Esophagus squamous epithelium (tissue), 5 donors: ENCODE data around the gene HSD17B4. TPM values are rescaled to one million over a fixed set of nuclear protein-coding genes. Genes with fewer than 3 reads are reported as not detected.

ENCODE experiments used
- DNase-seq: peaks from one replicate; lab custom pipeline; 2025; lab: John Stamatoyannopoulos, UW
- H3K27ac ChIP-seq, 4 donors: fragments of 200-600 bp; sonication (generic); one replicate each; pipeline ENCODE4 v1.5.1; 2016 to 2019; ENCODE audit warnings: mild to moderate bottlenecking in 1 of 4
- H3K27me3 ChIP-seq, 4 donors: fragments of 200-600 bp; sonication (generic); 1 replicate in 3 of 4; 2 replicates in 1 of 4; pipeline versions ENCODE4 v1.5.1 to v1.6.0; 2017 to 2021; ENCODE audit warnings: antibody characterized with exemption in 1 of 4
- H3K36me3 ChIP-seq, 3 donors: fragments of 200-600 bp; sonication (generic); one replicate each; pipeline ENCODE4 v1.5.1; 2016 to 2019
- H3K4me1 ChIP-seq, 3 donors: fragments of 200-600 bp; sonication (generic); one replicate each; pipeline ENCODE4 v1.5.1; 2017 to 2019
- H3K4me3 ChIP-seq, 4 donors: fragments of 200-600 bp; sonication (generic); 1 replicate in 3 of 4; 2 replicates in 1 of 4; pipeline ENCODE4 v1.5.1; 2016 to 2019; ENCODE audit warnings: mild to moderate bottlenecking in 2 of 4, moderate library complexity in 1 of 4
- H3K9me3 ChIP-seq, 3 donors: fragments of 200-600 bp; sonication (generic); one replicate each; pipeline ENCODE4 v1.5.1; 2016 to 2019
- CTCF ChIP-seq, 6 experiments: fragments of 450-650 bp in 4 of 6; fragments of 200-600 bp in 2 of 6; sonication (generic) in 2 of 6; IDR thresholded peaks; one replicate each; pipeline ENCODE4 v1.5.1; 2016 to 2019; ENCODE audit warnings: antibody characterized with exemption in 6 of 6, mild to moderate bottlenecking in 4 of 6, moderate library complexity in 4 of 6
- POLR2A ChIP-seq, 4 donors: fragments of 450-650 bp; IDR thresholded peaks; one replicate each; pipeline ENCODE4 v1.6.1; 2017; ENCODE audit warnings: antibody characterized with exemption in 4 of 4, mild to moderate bottlenecking in 4 of 4, moderate library complexity in 3 of 4
- WGBS, 2 donors: methylation state at CpG; one replicate each; pipeline ENCODE4 v1.1.5; 2018; 5-methylcytosine and 5-hydroxymethylcytosine counted together
- intact Hi-C: fragments of 100-400 bp; cut with DNase I; formaldehyde crosslinking; loops from one replicate; pipeline ENCODE4 v1.15.0; 2022
- total RNA-seq, 4 donors: library from RNA; depleted of rRNA; stranded (reverse); fragments of >200 nt; gene quantifications; one replicate each; pipeline ENCODE4 v1.1.0, GENCODE V29; 2016
- donor health status: DM: yes; HTN: yes; CAD: no.

Gene HSD17B4
- total RNA-seq, 4 donors from 2014 or later: 108 to 216 (median 141) TPM

DNA sequence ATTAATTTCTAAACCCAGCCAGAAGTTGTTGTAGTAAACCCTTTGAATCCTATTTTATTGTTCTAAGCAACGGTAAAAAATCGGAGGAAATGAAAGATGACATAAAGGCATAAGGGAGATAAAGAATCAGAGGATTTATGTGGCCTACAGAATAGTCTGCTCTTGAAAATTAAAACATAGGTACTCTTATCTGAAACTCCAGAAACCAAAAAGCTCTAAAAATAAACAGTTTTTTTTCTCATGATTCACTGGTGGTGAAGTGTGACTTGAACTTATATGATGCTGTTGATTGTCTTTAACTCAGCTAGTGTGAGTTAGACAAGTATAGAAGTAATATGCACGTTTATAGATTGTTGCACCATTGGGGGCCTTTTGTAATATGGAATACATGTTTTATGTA, 80.3 kb downstream of the HSD17B4 start:
- Histone ChIP-seq H3K36me3 (peaks cover 0 to 74% (median 0%) of the 10 kb centered on the region in 3 donors), H3K4me3 (no peak overlapping the region), H3K27me3 (no peaks in the 10 kb centered on the region), H3K4me1 (peaks cover 0 to 12% (median 0%) of the 10 kb centered on the region in 3 donors), H3K9me3 (no peaks in the 10 kb centered on the region), H3K27ac (no peak overlapping the region)
- intact Hi-C loops: no loop called here
- DNase-seq: no peak
- TF ChIP-seq POLR2A (IDR thresholded peaks at IDR 0.05) (no peak), CTCF (IDR thresholded peaks at IDR 0.05) (no peak)
- 85% methylated on average over 3 of the region's 3 CpGs for WGBS, 2 donors

GRCh38 chr5:119537704-119538103, 85.4 kb downstream of the HSD17B4 start:
- H3K36me3 ChIP-seq: peaks cover 0 to 81% (median 0%) of the 10 kb centered on the region in 3 donors
- H3K4me3 ChIP-seq: no peak overlapping the region
- intact Hi-C loops: no loop called here
- no peaks in the 10 kb centered on the region for H3K27me3 ChIP-seq
- 25 to 29% methylated on average over 2 of the region's 2 CpGs for WGBS, 2 donors
- peaks cover 0 to 11% (median 0%) of the 10 kb centered on the region in 3 donors for H3K4me1 ChIP-seq
- H3K27ac ChIP-seq: peak overlapping the region in 1 of 4 donors; percentile 11
- TF ChIP-seq CTCF (IDR thresholded peaks at IDR 0.05): no peak
- no peak for TF ChIP-seq POLR2A (IDR thresholded peaks at IDR 0.05)
- no peaks in the 10 kb centered on the region for H3K9me3 ChIP-seq
- DNase-seq: no peak

- no peak overlapping the region for H3K4me3 ChIP-seq
- no peaks in the 10 kb centered on the region for H3K27me3 ChIP-seq
- no peak overlapping the region for H3K27ac ChIP-seq
- TF ChIP-seq POLR2A (IDR thresholded peaks at IDR 0.05) (no peak), CTCF (IDR thresholded peaks at IDR 0.05) (no peak)
- no peaks in the 10 kb centered on the region for H3K9me3 ChIP-seq
- H3K4me1 ChIP-seq: peaks cover 0 to 11% (median 0%) of the 10 kb centered on the region in 3 donors
- 71 to 78% methylated on average over 1 of the region's 1 CpG for WGBS, 2 donors
- intact Hi-C loops: no loop called here
- DNase-seq: no peak
- H3K36me3 ChIP-seq: peaks cover 0 to 65% (median 0%) of the 10 kb centered on the region in 3 donors
These were observed 89.4 kb downstream of the HSD17B4 start for GRCh38 chr5:119541716-119542115.

- Histone ChIP-seq H3K27me3 (no peaks in the 10 kb centered on the region), H3K4me1 (no peaks in the 10 kb centered on the region), H3K4me3 (no peak overlapping the region), H3K9me3 (no peaks in the 10 kb centered on the region), H3K36me3 (no peaks in the 10 kb centered on the region), H3K27ac (no peak overlapping the region)
- WGBS, 2 donors: 59 to 96% methylated on average over 4 of the region's 4 CpGs
- TF ChIP-seq CTCF (IDR thresholded peaks at IDR 0.05): no peak
- TF ChIP-seq POLR2A (IDR thresholded peaks at IDR 0.05): no peak
- intact Hi-C loops: no loop called here
- no peak for DNase-seq
These were observed 99.5 kb downstream of the HSD17B4 start for GRCh38 chr5:119551819-119552218.

DNA sequence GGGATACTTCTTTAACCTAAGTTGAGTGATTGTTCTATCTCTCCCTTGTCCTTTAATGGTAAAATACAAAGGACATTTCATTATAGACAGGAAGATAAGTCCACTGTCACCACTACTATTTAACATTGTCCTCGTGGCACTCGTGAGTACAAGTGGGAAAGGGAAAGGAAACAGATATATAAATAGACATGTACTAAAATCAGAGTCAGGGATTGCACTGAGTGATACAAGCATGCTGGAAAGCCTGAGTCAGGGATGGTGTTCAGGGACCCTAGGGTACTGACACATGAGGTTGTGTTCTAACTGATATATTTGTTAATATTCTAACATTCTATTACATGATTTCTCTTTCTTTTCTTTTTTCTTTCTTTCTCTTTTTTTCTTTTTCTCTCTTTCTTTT, 102.3 kb downstream of the HSD17B4 start:
- Histone ChIP-seq H3K27me3 (no peaks in the 10 kb centered on the region), H3K36me3 (no peaks in the 10 kb centered on the region), H3K27ac (no peak overlapping the region), H3K4me1 (no peaks in the 10 kb centered on the region), H3K9me3 (no peaks in the 10 kb centered on the region), H3K4me3 (no peak overlapping the region)
- intact Hi-C loops: no loop called here
- no peak for DNase-seq
- TF ChIP-seq CTCF (IDR thresholded peaks at IDR 0.05) (no peak), POLR2A (IDR thresholded peaks at IDR 0.05) (no peak)
- WGBS, 2 donors: 76 to 79% methylated on average over 2 of the region's 2 CpGs
